Stimulated activated CD8-positive, alpha-beta memory T cell treated with anti-CD3 and anti-CD28 coated beads, Interleukin-2, amount 100 ng/mL, for 1 hour (primary cell): ENCODE measurements around the gene LPCAT4.

Experiments
- DNase-seq, 2 donors: peaks; one replicate each; pipeline ENCODE4 v3.0.0-alpha.2; 2020; ENCODE audit warnings: low read depth in 2 of 2

The LPCAT4 gene

DNA sequence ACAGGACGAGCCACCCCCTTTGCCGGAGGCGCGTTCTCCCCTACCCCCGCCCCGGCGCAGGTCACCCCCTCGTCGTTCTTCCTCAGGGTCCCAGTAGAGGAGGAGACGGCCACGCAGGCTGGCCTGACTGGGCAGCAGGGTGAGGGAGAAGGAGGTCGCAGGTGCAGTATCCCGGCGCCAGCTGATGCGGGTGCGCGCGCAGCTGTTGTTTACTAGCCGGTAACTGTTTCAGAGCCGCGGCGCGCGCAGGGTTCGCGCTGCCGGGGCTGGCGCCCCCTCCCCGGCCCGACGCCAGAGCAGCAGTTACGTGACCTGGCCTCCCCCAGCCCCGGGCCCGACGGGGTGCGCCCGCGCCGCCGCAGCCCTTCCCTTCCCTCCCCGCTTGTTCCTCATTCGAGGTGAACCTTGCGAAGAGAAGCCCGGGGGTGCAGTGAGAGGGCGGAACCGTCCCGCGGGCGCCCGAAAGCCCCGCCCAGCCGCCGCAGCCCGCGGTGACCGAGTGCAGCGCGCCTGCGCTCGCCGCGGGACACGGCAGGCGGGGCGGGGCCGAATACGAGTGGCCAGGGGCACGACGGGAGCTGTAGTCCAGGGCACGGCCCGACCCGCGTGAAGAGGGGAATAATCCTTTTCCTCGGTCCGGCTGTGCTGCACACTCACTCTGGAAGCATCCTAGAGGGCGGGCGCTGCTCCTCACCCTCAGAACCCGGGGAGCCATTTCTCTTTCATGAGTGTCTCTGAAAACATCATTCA, 29.3 kb downstream of the LPCAT4 start, which contains the start of gene SLC12A6:
Gene SLC12A6, minus strand, starts transcription at position 225 of the 750 bp plus-strand sequence. CDS start 1,101 bp downstream, outside the sequence.
- DNase-seq, result peak; percentile 78 to 83

DNA sequence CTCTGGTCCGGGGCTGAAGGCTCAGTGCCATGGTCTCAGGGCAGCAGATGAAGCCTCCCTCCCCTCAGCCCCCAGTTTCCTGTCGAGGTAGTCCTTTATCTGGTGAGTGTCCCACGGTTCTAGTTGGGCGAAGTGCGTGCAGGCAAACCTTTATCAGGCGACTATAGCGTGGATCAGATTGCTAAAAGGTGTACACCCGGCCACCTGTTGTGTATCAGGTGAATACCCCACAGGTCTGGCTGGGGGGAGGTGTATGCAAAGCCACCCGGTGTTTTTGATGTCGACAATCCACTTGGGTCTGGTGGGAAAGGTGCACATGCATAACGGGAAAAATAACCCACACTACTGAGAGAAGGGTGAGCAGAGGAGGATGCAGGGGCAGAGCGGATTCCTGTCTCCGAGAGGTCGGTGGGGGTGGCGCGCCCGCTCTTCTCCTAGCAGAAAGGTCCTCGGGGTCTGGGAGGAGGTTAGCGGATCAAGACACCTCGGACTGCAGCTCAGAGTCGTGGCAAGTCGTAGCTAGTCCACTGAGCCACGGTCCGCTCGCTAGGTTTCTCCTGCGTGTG, 29.9 kb downstream of the LPCAT4 start:
- DNase-seq, result no peak

DNA sequence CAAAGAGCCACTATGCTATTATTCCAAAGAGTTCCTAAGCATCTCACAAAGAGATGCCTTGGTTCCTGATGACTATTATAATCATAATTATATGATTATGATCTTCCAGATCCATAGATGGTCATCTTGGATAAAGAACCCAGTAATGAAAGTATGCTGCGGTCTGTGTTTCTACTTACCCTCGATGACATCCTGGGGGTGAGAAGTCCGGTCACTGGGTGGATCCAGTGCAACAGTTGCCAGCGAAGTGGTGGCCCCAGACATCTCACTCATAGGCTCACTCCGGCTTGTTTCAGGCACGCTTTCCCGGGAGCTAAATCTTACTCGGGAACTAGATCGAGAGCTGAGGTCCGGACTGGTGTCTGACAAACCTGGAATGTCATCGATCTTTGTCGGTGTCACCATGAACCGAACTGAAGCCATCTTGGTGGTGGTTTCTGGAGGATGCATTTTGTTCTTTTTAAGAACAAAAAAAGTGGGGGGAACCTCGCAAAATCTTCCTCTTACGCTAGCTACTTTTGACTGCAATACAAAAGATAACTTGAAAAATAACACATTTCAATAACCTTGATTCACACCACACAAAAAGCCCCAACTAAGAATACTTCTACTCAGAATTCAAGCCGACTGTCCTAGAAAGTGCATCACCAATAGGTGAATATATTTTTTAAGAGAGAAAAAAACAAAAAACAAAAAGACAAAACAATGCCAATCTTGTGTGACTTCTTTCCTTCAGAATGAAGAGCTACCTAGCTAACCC, 30.6 kb downstream of the LPCAT4 start:
- DNase-seq, result no peak

DNA sequence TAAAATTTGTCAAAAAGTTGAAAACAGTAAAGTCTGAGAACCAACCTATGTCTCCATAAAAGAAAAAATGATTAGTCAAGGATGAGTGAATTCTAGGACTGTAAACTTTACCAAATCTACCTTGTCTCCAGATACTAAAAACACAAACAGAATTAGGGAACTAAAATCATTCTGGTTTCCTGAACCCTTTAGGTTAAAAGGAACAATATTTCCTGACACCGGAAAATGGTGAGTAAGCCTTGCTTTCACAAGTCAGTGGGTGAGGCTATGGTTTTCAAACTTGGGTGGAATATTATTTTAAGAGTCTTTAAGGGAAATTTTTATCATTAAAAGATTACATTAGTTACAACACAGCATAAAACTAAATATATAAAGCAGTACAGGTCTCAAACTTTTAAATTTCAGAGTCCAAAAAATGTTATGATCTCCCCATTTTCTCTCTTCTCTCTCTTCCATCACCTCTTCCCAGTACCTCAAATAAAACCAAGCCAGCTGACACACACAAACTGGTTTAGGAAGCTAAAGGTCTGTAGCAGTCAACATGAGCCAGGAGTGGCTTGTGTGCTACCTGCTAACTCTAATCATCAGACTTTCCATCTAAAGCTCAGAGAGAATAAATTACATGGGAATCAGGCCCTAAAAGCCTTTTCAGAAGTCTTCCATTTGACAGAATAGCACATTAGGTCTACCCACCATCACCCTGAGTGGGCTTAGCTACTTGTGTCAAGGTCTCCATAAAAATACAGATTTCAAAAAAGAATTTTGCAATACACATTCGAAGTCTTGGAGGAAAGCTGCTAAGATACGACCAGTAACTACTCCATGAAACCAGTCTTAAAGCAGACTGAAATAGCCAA, 31.6 kb downstream of the LPCAT4 start:
- DNase-seq, result no peak

DNA sequence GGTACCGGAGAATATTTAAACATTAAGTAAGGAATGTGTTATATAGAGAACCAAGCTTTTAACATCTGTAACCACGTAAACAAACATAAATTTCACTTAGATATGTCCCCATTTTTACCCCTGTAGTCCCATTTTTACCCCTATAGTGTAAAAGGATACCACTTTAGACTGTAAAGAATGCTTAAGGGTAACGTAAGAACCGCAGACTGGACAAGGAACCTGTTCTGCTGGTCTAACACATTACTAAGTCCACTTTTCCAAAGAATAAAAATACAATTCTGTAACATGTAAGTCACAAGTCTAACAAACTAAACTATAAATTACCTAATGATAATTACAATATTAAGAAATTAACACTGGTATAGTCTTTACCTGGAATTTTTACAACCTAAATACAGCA, 32.3 kb downstream of the LPCAT4 start:
- DNase-seq, result no peak

DNA sequence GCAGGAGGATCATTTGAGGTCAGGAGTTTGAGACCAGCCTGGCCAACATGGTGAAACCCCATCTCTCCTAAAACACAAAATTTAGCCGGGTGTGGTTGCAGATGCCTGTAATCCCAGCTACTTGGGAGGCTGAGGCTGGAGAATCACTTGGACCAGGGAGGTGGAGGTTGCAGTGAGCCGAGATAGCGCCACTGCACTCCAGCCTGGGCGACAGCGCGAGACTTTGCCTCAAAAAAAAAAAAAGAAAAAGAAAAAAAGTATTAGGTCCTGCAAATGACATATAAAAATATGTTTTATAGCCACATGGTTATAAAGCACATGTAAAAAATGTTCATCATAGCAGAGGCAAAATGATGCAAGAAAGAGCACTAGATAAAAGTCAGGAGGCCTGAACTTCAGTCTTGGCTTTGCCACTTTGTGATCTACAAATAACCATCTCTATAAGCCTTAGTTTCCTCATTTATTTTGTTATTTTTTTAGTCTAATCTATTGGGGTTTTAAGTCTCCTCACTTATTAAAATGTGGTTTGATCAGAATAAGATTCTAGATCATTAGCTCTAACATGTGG, 34.4 kb downstream of the LPCAT4 start:
- no peak for DNase-seq

DNA sequence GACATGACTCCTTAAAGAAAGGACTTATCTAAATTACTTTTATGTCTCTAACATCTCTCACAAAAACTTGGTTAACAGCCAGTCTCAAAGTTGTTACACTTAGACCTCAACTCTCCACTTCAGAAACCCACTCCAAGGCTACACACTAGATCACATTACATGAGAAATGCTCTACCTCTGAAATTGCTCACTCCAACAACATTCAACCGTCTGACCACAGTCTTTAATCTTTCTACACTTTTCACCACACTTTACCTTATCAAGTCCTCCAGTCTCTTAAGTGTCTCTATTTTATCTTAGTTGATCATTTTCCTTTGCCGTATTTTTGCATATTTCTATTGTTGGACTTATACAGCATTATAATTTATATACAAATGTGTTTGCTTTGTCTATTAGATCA, 35.2 kb downstream of the LPCAT4 start:
- no peak for DNase-seq

DNA sequence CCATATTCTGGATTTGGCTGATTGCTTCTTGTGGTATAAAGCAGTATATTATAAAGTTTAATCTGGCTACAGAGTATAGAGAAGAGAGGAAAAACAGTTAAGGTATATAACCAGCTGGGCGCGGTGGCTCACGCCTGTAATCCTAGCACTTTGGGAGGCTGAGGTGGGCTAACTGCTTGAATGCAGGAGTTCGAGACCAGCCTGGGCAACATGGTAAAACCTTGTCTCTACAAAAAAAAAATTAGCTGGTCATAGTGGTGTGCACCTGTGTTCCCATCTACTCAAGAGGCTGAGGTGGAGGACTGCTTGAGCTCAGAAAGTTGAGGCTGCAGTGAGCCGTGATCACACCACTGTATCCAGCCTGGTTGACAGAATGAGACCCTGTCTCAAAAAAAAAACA, 36.7 kb downstream of the LPCAT4 start:
- no peak for DNase-seq

DNA sequence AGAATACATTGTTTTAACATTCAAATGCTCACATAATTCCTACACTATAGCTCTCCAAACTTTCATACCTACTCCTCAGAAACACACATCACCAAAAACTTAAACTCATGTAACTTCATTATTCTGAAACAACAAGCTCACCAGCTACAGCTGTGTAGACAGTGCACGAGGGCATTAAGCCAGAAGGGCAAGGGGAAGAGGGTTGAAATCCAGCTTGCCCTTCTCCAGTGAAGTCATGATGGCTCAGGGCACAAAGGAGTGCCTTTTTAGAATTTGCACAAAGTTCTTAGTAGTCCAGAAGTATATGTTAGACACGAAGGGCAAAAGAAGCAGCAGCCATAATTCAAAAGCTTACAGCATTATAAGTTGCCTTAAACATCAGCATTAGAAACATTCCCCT, 38.0 kb downstream of the LPCAT4 start:
- no peak for DNase-seq

DNA sequence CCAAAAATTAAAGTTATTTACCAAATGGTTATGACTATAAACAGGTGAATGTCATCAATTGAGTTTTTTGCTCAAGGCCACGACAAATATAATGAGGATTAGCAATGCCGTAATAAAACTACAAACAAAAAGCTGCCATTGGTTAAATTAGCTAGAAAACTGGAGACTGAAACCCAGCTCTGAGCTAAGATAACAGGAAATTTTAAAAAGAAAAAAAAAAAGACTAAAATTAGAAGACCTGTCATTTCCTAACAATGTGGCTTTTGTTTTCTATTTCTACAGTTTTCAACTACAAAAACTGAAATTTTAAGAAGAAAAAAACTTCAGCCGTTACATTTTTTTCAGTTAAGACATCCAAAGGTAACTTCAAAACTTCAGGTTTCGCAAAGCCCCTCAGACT, 39.1 kb downstream of the LPCAT4 start:
- DNase-seq, result no peak

DNA sequence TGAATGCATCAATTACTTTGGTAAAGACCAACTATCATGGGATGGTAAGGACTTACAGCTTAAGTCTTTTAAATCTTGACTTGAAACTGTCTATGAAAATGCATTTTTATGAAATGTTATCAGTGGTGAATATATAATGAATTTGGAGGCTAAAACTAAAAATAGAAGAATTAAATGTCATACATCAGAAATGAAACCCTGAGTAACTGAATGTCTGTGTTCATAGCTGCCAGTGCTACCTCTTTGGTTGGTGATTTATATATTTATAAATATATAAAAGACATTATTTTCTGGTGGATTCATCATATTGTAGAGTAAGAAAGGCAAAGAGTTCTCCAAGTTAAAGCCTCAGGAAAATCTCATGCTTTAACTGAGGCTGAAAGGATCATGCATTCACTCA, 41.6 kb downstream of the LPCAT4 start:
- DNase-seq, result no peak

DNA sequence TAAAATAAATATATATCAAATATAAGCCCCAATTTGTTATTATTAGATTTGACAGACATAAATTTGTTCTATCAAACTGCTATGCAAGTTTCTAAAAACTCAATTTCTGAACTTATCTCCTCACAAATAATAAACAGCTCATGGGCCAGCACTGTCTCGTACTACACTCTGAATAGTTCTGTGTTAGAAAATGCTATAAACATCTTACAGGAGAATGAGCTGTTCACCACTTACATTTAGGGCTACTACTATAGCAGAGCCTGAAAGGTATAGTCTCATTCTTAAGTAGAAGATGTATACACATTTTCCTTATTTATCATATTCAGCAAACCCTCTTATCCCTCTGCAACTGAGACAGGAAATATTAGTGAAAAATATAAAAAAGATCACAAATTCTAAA, 42.1 kb downstream of the LPCAT4 start:
- no peak for DNase-seq

DNA sequence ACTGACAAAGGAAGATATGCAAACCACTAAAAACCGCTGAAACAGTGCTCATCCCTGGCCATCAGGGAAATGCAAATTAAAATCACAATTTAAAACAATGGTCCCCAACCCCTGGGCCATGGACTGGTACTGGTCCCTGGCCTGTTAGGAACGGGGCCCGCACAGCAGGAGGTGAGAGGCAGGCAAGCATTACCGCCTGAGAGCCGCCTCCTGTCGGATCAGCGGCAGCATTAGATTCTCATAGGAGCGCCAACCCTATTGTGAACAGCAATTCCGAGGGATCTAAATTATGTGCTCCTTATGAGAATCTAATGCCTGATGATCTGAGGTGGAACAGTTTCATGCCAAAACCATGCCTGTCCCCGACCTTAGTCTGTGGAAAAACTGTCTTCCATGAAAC, 43.8 kb downstream of the LPCAT4 start:
- no peak for DNase-seq

DNA sequence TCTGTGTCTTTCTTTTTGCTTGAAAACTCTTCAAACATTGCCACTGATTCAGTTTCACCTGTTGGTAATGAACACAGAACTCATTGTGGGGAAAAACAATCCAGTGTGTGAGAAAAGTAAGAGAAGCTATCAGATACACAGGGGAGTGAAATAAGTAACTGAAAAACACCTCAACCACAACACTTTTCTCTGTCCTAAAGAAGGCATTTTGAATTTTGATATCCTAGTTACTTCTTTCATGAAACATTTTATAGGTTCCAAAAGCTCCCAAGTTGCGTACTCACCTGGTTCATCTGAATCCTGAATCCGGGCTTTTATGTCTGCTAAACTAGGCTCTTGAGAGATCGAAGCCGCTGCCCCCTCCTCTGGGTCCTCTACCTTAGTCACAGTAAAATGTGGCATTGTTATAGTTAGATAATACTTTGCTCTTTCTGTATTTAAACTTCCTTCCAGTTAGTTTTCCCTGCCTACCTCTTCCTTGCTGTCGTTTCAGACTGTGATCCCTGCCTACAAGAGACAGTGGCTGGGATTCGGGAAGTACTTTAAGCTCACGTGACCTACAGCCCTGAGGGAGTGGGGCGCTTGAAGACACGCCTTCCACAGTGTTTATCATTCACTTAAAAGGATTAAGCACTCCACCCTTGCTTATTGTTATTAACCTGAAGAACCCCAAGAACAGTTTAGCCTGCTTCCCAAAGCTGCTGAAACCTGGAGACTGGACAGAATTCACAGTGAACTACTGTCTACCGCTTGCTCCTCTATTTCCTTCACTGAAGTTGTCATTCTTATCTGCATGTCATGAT, 48.5 kb downstream of the LPCAT4 start:
- no peak for DNase-seq

DNA sequence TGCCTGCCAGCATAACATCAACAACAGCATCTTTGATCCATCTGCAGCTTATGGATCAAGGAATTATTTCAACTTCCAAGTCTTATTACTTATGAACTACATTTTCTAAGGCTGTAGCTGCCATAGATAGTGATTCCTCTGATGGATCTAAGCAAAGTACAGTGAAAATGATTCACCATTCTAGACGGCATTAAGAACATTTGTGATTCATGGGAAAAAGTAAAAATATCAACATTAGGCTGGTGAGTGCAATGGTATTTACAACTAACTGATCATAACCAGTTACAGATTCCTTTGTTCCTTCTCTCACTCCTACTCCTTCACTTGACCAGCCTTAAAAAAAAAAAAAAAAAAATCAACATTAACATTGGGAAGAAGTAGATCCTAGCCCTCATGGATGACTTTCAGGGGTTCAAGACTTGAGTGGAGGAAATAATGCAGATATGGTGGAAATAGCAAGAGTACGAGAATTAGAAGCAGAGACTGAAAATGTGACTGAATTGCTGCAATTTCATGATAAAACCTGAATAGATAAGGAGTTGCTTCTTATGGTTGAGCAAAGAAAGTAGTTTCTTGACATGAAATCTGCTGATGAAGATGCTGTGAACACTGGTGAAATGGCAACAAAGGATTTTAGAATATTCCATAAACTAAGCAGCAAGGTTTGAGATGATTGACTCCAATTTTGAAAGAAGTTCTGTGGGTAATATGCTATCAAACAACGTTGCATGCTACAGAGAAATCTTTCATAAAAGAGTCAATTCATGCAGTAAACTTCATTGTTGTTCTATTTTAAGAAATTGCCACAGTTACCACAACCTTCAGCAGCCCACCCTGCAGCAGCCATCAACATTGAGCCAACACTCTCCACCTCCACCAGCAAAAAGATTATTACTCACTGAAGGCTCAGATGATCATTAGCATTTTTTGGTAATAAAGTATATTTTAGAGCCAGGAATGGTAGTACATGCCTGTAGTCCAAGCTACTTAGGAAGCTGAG, 52.2 kb downstream of the LPCAT4 start:
- no peak for DNase-seq

DNA sequence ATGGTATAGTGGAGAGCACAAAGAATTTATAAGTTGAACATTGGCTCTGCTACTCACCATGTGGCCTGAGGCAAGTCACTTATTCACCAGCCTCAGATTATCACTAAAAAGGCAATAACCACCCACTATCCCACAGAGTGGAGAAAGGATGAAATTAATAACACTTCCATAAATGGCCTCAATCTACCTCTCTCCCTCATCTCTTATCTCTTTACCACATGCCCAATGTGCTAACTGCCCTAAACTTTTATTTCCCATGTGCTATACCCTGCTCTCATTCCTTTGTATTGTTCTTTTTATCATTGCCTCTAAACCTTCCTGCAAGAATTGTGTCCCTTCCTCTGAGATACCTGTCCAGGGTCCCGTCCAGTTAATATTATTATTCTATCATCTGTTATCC, 55.4 kb downstream of the LPCAT4 start:
- no peak for DNase-seq
